ENCODE results near the gene WNT7A. TPM values are rescaled to one million over a fixed set of nuclear protein-coding genes. Genes with fewer than 3 reads are reported as not detected.

WNT7A gene
- total RNA-seq, 1 donor from 2014 or later, result not detected

DNA sequence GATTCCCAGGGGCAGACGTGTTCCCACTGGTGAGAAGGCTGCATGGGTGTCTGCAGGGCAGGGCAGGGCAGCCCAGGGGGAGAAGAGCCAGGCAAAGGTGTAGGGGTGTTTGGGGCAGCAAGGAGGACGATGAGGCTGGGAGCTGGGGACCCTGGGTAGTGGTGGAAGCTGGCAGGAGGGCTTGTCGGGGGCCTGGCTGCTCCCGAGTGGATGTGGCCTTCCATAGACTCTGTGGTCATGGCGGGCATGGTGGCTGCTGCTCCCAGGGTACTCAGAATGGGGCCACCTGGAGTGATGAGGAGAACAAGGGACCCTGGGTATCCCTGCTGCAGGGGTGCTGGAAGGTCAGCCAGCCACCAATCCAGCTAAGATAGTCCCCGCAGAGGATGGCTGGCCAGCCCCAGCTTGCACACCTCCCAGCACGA is 107.5 kb downstream of the WNT7A start:
- no peak overlapping the region for H3K4me3 Mint-ChIP-seq (ENCODE audit: unreplicated experiment)
- H3K9me3 Mint-ChIP-seq (ENCODE audit: unreplicated experiment), result no peaks in the 10 kb centered on the region
- no peaks in the 10 kb centered on the region for H3K36me3 Mint-ChIP-seq (ENCODE audit: unreplicated experiment)
- no peak for DNase-seq (ENCODE audit: extremely low spot score, unreplicated experiment)
- TF ChIP-seq, protein P1, sequence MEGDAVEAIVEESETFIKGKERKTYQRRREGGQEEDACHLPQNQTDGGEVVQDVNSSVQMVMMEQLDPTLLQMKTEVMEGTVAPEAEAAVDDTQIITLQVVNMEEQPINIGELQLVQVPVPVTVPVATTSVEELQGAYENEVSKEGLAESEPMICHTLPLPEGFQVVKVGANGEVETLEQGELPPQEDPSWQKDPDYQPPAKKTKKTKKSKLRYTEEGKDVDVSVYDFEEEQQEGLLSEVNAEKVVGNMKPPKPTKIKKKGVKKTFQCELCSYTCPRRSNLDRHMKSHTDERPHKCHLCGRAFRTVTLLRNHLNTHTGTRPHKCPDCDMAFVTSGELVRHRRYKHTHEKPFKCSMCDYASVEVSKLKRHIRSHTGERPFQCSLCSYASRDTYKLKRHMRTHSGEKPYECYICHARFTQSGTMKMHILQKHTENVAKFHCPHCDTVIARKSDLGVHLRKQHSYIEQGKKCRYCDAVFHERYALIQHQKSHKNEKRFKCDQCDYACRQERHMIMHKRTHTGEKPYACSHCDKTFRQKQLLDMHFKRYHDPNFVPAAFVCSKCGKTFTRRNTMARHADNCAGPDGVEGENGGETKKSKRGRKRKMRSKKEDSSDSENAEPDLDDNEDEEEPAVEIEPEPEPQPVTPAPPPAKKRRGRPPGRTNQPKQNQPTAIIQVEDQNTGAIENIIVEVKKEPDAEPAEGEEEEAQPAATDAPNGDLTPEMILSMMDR (IDR thresholded peaks at IDR 0.05), result no peak
- no peaks in the 10 kb centered on the region for H3K4me1 Mint-ChIP-seq (ENCODE audit: unreplicated experiment)
- no peaks in the 10 kb centered on the region for H3K27me3 Mint-ChIP-seq (ENCODE audit: unreplicated experiment)
- H3K27ac Mint-ChIP-seq (ENCODE audit: unreplicated experiment), result no peak overlapping the region

DNA sequence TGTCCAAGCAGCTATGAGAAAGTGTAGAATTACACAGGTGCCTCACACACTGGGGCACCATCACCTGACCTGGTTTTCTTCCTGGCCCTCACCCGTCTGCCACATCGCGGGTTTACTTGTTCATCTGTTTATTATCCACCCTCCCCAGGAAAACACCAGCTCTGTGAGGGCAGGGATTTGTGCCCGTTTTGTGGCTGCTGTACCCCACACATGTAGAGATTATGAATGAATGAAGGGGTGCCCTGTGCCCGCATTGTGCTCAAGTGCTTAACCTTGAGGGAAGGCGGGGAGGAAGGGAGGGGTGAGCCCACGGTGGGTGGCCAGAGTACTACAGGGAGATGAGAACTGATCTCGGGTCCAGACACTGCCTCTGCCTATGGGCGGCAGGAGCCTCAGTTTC is 108.4 kb downstream of the WNT7A start:
- Mint-ChIP-seq H3K4me3 (ENCODE audit: unreplicated experiment) (no peak overlapping the region), H3K27ac (ENCODE audit: unreplicated experiment) (no peak overlapping the region), H3K4me1 (ENCODE audit: unreplicated experiment) (no peaks in the 10 kb centered on the region), H3K36me3 (ENCODE audit: unreplicated experiment) (no peaks in the 10 kb centered on the region), H3K9me3 (ENCODE audit: unreplicated experiment) (no peaks in the 10 kb centered on the region), H3K27me3 (ENCODE audit: unreplicated experiment) (no peaks in the 10 kb centered on the region)
- TF ChIP-seq, protein P1 (IDR thresholded peaks at IDR 0.05), result no peak
- no peak for DNase-seq (ENCODE audit: extremely low spot score, unreplicated experiment)

DNA sequence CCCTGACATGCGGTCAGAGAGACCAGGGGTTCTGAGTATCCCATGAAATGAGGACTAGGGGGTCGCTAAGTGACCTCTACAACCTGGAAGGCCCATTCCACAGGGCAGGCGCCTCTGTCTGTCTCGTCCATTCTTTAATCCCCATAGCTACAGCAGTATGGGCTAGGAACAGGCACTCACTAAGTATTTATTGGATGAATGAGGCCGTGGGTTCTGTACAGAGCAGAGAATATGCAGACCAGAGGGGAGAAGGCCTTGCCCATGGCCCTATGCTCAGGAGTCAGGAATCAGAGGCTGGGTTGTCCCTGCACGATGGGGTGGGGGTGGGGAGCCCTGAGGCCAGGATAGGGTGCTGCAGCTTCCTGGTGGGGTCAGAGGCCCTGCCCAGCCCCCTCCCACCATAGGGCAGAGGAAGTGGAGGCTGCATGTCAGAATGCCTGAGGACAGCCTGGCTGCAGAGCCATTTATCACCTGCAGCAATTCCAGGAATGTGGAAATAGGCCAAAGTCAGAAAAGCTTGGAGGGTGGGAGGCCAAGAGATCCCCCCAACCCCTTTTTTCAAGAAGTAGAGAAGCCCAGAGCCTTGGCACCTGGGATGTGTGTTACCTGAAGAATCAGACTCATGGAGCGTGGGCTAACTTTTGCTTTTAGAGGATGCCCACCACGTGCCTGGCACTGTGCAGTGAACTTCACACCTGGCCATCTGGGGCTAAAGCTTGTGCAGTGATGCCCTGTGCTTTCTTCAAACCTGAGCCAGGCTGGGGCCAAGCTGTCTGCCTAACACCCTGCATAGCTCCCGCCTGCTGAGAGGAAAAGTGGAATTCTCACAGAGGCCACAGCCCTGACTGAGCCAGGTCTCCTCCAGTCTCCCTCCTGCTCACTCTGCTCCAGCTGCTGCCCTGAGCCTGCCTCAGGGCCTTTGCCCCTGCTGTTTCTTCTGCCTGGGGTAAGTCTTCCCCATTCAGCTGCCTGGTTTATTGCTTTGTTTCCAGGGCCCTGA is 109.4 kb downstream of the WNT7A start:
- Mint-ChIP-seq H3K9me3 (ENCODE audit: unreplicated experiment) (no peaks in the 10 kb centered on the region), H3K4me3 (ENCODE audit: unreplicated experiment) (no peak overlapping the region), H3K27me3 (ENCODE audit: unreplicated experiment) (no peaks in the 10 kb centered on the region), H3K36me3 (ENCODE audit: unreplicated experiment) (no peaks in the 10 kb centered on the region), H3K27ac (ENCODE audit: unreplicated experiment) (no peak overlapping the region), H3K4me1 (ENCODE audit: unreplicated experiment) (no peaks in the 10 kb centered on the region)
- no peak for DNase-seq (ENCODE audit: extremely low spot score, unreplicated experiment)
- TF ChIP-seq, protein P1 (IDR thresholded peaks at IDR 0.05), result no peak

DNA sequence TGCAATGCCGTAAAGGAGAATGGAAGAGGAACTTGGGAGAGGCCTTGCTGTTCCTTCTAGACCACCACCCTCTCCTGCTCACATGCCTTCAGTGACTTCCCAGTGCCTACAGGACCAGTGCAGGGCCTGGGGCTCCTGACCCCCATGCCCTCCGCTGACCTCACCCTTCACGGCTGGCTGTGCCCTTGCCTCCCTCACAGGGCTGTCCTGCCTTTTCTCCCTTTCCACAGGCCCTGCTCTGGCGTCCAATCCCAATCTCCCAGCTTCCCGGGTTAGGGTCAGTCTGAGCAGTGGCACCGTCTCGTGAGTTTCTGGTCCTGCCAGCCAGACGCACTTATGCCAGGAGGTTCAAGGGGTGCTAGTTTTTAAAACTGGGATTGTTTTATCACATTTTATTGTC is 110.4 kb downstream of the WNT7A start:
- no peaks in the 10 kb centered on the region for H3K4me1 Mint-ChIP-seq (ENCODE audit: unreplicated experiment)
- no peak for DNase-seq (ENCODE audit: extremely low spot score, unreplicated experiment)
- H3K27me3 Mint-ChIP-seq (ENCODE audit: unreplicated experiment), result no peaks in the 10 kb centered on the region
- no peaks in the 10 kb centered on the region for H3K36me3 Mint-ChIP-seq (ENCODE audit: unreplicated experiment)
- H3K9me3 Mint-ChIP-seq (ENCODE audit: unreplicated experiment), result no peaks in the 10 kb centered on the region
- TF ChIP-seq, protein P1 (IDR thresholded peaks at IDR 0.05), result no peak
- no peak overlapping the region for H3K27ac Mint-ChIP-seq (ENCODE audit: unreplicated experiment)
- H3K4me3 Mint-ChIP-seq (ENCODE audit: unreplicated experiment), result no peak overlapping the region

DNA sequence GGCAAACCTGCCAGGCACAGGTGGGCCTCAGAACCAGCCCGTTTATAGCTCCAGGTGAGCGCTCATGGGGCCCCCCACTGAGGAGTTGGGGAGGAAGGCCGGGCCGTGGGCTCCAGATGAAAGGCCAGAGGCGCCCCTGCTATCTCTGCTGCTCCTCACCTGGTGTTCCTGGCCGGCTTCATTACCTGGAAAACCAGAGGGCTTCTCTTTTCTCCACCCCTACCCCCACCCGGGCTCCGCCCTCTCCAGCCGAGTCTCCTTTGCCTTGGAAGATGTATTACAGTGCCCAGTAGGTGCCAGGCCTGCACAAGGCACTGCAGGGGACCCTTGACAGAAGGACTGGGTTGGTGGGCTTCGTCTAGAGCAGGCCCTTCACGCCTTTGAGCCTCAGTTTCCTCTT is 111.4 kb downstream of the WNT7A start:
- TF ChIP-seq, protein P1 (IDR thresholded peaks at IDR 0.05), result no peak
- H3K9me3 Mint-ChIP-seq (ENCODE audit: unreplicated experiment), result peaks cover under 1% of the 10 kb centered on the region
- DNase-seq (ENCODE audit: extremely low spot score, unreplicated experiment), result no peak
- no peak overlapping the region for H3K27ac Mint-ChIP-seq (ENCODE audit: unreplicated experiment)
- no peaks in the 10 kb centered on the region for H3K4me1 Mint-ChIP-seq (ENCODE audit: unreplicated experiment)
- H3K27me3 Mint-ChIP-seq (ENCODE audit: unreplicated experiment), result no peaks in the 10 kb centered on the region
- H3K4me3 Mint-ChIP-seq (ENCODE audit: unreplicated experiment), result no peak overlapping the region
- no peaks in the 10 kb centered on the region for H3K36me3 Mint-ChIP-seq (ENCODE audit: unreplicated experiment)
